ENCODE data around the gene ARHGDIB.

ARHGDIB gene

DNA sequence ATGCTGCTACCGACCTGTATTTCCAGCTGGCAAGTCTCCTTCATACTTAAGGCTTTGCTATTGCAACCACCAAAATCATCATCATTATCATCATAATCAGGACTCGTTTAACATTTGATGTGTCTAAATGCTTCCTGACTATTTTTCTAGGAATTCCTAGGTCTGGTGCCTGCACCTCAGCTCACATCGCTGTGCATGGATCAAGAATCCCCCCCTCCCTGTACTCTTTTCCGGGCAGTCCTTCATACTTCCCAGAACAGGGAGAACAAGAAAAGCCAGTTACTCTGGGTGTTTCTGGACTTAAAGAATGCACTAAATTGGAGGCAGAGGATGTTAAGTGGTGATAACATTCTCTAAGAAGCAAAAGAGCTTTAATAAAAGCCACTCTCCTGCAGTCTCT lies 32.5 kb downstream of the ARHGDIB start:
- no peak overlapping the region for H3K4me3 ChIP-seq (ENCODE audit: low read depth, low read length)

GRCh38 chr12:14927267-14927666 lies 34.1 kb downstream of the ARHGDIB start:
- H3K9me3 ChIP-seq (ENCODE audit: control insufficient read depth, insufficient read depth, low read length): no peaks in the 10 kb centered on the region
- H3K36me3 ChIP-seq (ENCODE audit: control insufficient read depth, insufficient read depth, low read length): no peaks in the 10 kb centered on the region
- no peak overlapping the region for H3K4me3 ChIP-seq (ENCODE audit: low read depth, low read length)
- H3K27ac ChIP-seq (ENCODE audit: low read depth, low read length): no peak overlapping the region
- no peak overlapping the region for H3K9ac ChIP-seq (ENCODE audit: low read depth, low read length)
- peaks cover 11% of the 10 kb centered on the region; the same call in 1 of the 2 replicates for H3K4me1 ChIP-seq (ENCODE audit: control insufficient read depth, insufficient read depth, low read length)
- H3K27me3 ChIP-seq (ENCODE audit: control insufficient read depth, insufficient read depth, low read length): no peaks in the 10 kb centered on the region

More for the DNA sequence above, 32.5 kb downstream of the ARHGDIB start:
- H3K27ac ChIP-seq (ENCODE audit: low read depth, low read length): peak overlapping the region; percentile 42
- H3K4me1 ChIP-seq (ENCODE audit: control insufficient read depth, insufficient read depth, low read length): peaks cover 11% of the 10 kb centered on the region; the same call in 1 of the 2 replicates
- no peaks in the 10 kb centered on the region for H3K9me3 ChIP-seq (ENCODE audit: control insufficient read depth, insufficient read depth, low read length)
- H3K9ac ChIP-seq (ENCODE audit: low read depth, low read length): no peak overlapping the region
- H3K27me3 ChIP-seq (ENCODE audit: control insufficient read depth, insufficient read depth, low read length): no peaks in the 10 kb centered on the region
- H3K36me3 ChIP-seq (ENCODE audit: control insufficient read depth, insufficient read depth, low read length): no peaks in the 10 kb centered on the region

DNA sequence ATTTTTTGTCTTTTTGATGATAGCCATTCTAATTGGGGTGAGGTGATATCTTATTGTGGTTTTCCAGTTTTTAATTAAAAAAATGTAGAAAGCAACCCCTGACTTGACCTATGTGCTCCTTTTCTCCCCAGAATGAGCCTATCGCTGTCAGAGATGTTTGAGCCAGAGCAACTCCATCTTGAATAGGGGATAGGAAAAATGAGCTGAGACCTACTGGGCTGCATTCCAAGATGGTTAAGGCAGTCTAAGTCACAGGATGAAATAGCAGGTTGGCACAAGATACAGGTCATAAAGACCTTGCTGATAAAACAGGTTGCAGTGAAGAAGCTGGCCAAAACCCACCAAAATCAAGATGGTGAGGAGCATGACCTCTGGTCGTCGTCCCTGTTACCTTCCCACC lies 36.9 kb downstream of the ARHGDIB start:
- no peak overlapping the region for H3K27ac ChIP-seq (ENCODE audit: low read depth, low read length)

DNA sequence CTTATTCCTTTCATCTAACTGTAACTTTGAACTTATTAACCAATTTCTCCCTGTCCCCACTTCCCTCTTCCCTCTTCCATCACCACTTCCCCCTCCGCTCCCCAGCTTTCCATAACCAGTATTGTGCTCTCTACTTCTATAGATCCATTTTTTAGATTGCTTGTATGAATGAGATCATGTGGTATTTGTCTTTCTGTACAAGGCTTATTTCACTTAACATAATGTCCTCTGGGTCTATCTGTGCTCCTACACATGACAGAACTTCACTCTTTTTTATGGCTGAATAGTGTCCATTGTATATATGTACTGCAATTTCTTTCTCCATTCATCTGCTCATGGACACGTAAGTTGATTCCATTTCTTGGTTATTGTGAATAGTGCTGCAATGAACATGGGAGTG lies 37.5 kb downstream of the ARHGDIB start:
- Histone ChIP-seq H3K36me3 (ENCODE audit: control insufficient read depth, insufficient read depth, low read length) (no peaks in the 10 kb centered on the region), H3K9ac (ENCODE audit: low read depth, low read length) (no peak overlapping the region), H3K4me3 (ENCODE audit: low read depth, low read length) (no peak overlapping the region), H3K27ac (ENCODE audit: low read depth, low read length) (no peak overlapping the region), H3K27me3 (ENCODE audit: control insufficient read depth, insufficient read depth, low read length) (no peaks in the 10 kb centered on the region), H3K4me1 (ENCODE audit: control insufficient read depth, insufficient read depth, low read length) (peaks cover 4% of the 10 kb centered on the region; the same call in 1 of the 2 replicates), H3K9me3 (ENCODE audit: control insufficient read depth, insufficient read depth, low read length) (no peaks in the 10 kb centered on the region)

More for the DNA sequence above, 36.9 kb downstream of the ARHGDIB start:
- Histone ChIP-seq H3K36me3 (ENCODE audit: control insufficient read depth, insufficient read depth, low read length) (no peaks in the 10 kb centered on the region), H3K9ac (ENCODE audit: low read depth, low read length) (no peak overlapping the region), H3K9me3 (ENCODE audit: control insufficient read depth, insufficient read depth, low read length) (no peaks in the 10 kb centered on the region), H3K4me3 (ENCODE audit: low read depth, low read length) (no peak overlapping the region), H3K4me1 (ENCODE audit: control insufficient read depth, insufficient read depth, low read length) (peaks cover 10% of the 10 kb centered on the region; the same call in 1 of the 2 replicates), H3K27me3 (ENCODE audit: control insufficient read depth, insufficient read depth, low read length) (no peaks in the 10 kb centered on the region)

- no peak overlapping the region for H3K27ac ChIP-seq (ENCODE audit: low read depth, low read length)
- no peaks in the 10 kb centered on the region for H3K4me1 ChIP-seq (ENCODE audit: control insufficient read depth, insufficient read depth, low read length)
- no peak overlapping the region for H3K9ac ChIP-seq (ENCODE audit: low read depth, low read length)
- H3K9me3 ChIP-seq (ENCODE audit: control insufficient read depth, insufficient read depth, low read length): no peaks in the 10 kb centered on the region
- H3K4me3 ChIP-seq (ENCODE audit: low read depth, low read length): no peak overlapping the region
- no peaks in the 10 kb centered on the region for H3K36me3 ChIP-seq (ENCODE audit: control insufficient read depth, insufficient read depth, low read length)
- H3K27me3 ChIP-seq (ENCODE audit: control insufficient read depth, insufficient read depth, low read length): no peaks in the 10 kb centered on the region
Measured at GRCh38 chr12:14921218-14921617, 40.2 kb downstream of the ARHGDIB start.

GRCh38 chr12:14920475-14921126 lies 40.8 kb downstream of the ARHGDIB start:
- Histone ChIP-seq H3K27me3 (ENCODE audit: control insufficient read depth, insufficient read depth, low read length) (no peaks in the 10 kb centered on the region), H3K27ac (ENCODE audit: low read depth, low read length) (no peak overlapping the region), H3K9me3 (ENCODE audit: control insufficient read depth, insufficient read depth, low read length) (no peaks in the 10 kb centered on the region), H3K4me1 (ENCODE audit: control insufficient read depth, insufficient read depth, low read length) (no peaks in the 10 kb centered on the region), H3K9ac (ENCODE audit: low read depth, low read length) (no peak overlapping the region), H3K4me3 (ENCODE audit: low read depth, low read length) (no peak overlapping the region), H3K36me3 (ENCODE audit: control insufficient read depth, insufficient read depth, low read length) (no peaks in the 10 kb centered on the region)

GRCh38 chr12:14919455-14919854 lies 41.9 kb downstream of the ARHGDIB start:
- H3K27me3 ChIP-seq (ENCODE audit: control insufficient read depth, insufficient read depth, low read length): no peaks in the 10 kb centered on the region
- no peaks in the 10 kb centered on the region for H3K9me3 ChIP-seq (ENCODE audit: control insufficient read depth, insufficient read depth, low read length)
- no peak overlapping the region for H3K27ac ChIP-seq (ENCODE audit: low read depth, low read length)
- no peak overlapping the region for H3K9ac ChIP-seq (ENCODE audit: low read depth, low read length)
- no peak overlapping the region for H3K4me3 ChIP-seq (ENCODE audit: low read depth, low read length)
- H3K36me3 ChIP-seq (ENCODE audit: control insufficient read depth, insufficient read depth, low read length): no peaks in the 10 kb centered on the region
- H3K4me1 ChIP-seq (ENCODE audit: control insufficient read depth, insufficient read depth, low read length): no peaks in the 10 kb centered on the region

GRCh38 chr12:14915736-14916135 lies 45.7 kb downstream of the ARHGDIB start:
- H3K9me3 ChIP-seq (ENCODE audit: control insufficient read depth, insufficient read depth, low read length): no peaks in the 10 kb centered on the region
- H3K4me1 ChIP-seq (ENCODE audit: control insufficient read depth, insufficient read depth, low read length): no peaks in the 10 kb centered on the region
- no peak overlapping the region for H3K27ac ChIP-seq (ENCODE audit: low read depth, low read length)
- H3K9ac ChIP-seq (ENCODE audit: low read depth, low read length): no peak overlapping the region
- no peak overlapping the region for H3K4me3 ChIP-seq (ENCODE audit: low read depth, low read length)
- H3K27me3 ChIP-seq (ENCODE audit: control insufficient read depth, insufficient read depth, low read length): no peaks in the 10 kb centered on the region
- no peaks in the 10 kb centered on the region for H3K36me3 ChIP-seq (ENCODE audit: control insufficient read depth, insufficient read depth, low read length)

- Histone ChIP-seq H3K9me3 (ENCODE audit: control insufficient read depth, insufficient read depth, low read length) (no peaks in the 10 kb centered on the region), H3K4me3 (ENCODE audit: low read depth, low read length) (no peak overlapping the region), H3K27ac (ENCODE audit: low read depth, low read length) (no peak overlapping the region), H3K9ac (ENCODE audit: low read depth, low read length) (no peak overlapping the region), H3K4me1 (ENCODE audit: control insufficient read depth, insufficient read depth, low read length) (no peaks in the 10 kb centered on the region), H3K36me3 (ENCODE audit: control insufficient read depth, insufficient read depth, low read length) (no peaks in the 10 kb centered on the region), H3K27me3 (ENCODE audit: control insufficient read depth, insufficient read depth, low read length) (no peaks in the 10 kb centered on the region)
Measured at GRCh38 chr12:14913381-14913781, 48.0 kb downstream of the ARHGDIB start.

DNA sequence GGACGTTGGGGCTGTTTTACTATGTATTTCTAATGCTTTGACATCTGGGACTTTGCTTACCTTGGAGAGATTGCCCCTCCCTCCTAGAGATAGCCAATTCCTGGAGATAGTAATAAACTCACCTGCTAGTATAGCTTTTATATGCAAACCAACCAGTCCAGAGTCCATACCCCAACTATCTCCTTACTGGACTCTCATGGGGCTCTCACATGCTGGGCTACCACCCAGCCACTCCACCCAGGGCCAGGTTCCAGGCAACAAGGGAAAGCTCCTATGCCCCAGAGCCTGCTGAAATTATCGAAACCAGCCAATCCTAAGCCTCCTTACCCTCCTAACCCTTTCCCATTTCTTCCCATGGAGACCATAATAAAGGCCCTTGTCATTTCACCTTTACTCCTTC lies 50.3 kb downstream of the ARHGDIB start:
- H3K9ac ChIP-seq (ENCODE audit: low read depth, low read length): no peak overlapping the region

GRCh38 chr12:14910090-14910915 lies 51.1 kb downstream of the ARHGDIB start:
- no peaks in the 10 kb centered on the region for H3K27me3 ChIP-seq (ENCODE audit: control insufficient read depth, insufficient read depth, low read length)

More for the DNA sequence above, 50.3 kb downstream of the ARHGDIB start:
- H3K9me3 ChIP-seq (ENCODE audit: control insufficient read depth, insufficient read depth, low read length): no peaks in the 10 kb centered on the region
- no peaks in the 10 kb centered on the region for H3K27me3 ChIP-seq (ENCODE audit: control insufficient read depth, insufficient read depth, low read length)
- no peaks in the 10 kb centered on the region for H3K36me3 ChIP-seq (ENCODE audit: control insufficient read depth, insufficient read depth, low read length)
- no peaks in the 10 kb centered on the region for H3K4me1 ChIP-seq (ENCODE audit: control insufficient read depth, insufficient read depth, low read length)
- H3K4me3 ChIP-seq (ENCODE audit: low read depth, low read length): no peak overlapping the region
- no peak overlapping the region for H3K27ac ChIP-seq (ENCODE audit: low read depth, low read length)

More at GRCh38 chr12:14910090-14910915, 51.1 kb downstream of the ARHGDIB start:
- H3K4me3 ChIP-seq (ENCODE audit: low read depth, low read length): no peak overlapping the region
- H3K9ac ChIP-seq (ENCODE audit: low read depth, low read length): no peak overlapping the region
- H3K27ac ChIP-seq (ENCODE audit: low read depth, low read length): no peak overlapping the region
- no peaks in the 10 kb centered on the region for H3K4me1 ChIP-seq (ENCODE audit: control insufficient read depth, insufficient read depth, low read length)
- H3K36me3 ChIP-seq (ENCODE audit: control insufficient read depth, insufficient read depth, low read length): no peaks in the 10 kb centered on the region
- no peaks in the 10 kb centered on the region for H3K9me3 ChIP-seq (ENCODE audit: control insufficient read depth, insufficient read depth, low read length)
